ENCODE measurements around the gene BPIFB2. TPM values are rescaled to one million over a fixed set of nuclear protein-coding genes. Genes with fewer than 3 reads are reported as not detected.

The BPIFB2 gene
- total and polyA plus RNA-seq, 10 of the 15 experiments (the other 5 are each of a cell fraction or from before 2014, with no cell fraction given) = not detected

DNA sequence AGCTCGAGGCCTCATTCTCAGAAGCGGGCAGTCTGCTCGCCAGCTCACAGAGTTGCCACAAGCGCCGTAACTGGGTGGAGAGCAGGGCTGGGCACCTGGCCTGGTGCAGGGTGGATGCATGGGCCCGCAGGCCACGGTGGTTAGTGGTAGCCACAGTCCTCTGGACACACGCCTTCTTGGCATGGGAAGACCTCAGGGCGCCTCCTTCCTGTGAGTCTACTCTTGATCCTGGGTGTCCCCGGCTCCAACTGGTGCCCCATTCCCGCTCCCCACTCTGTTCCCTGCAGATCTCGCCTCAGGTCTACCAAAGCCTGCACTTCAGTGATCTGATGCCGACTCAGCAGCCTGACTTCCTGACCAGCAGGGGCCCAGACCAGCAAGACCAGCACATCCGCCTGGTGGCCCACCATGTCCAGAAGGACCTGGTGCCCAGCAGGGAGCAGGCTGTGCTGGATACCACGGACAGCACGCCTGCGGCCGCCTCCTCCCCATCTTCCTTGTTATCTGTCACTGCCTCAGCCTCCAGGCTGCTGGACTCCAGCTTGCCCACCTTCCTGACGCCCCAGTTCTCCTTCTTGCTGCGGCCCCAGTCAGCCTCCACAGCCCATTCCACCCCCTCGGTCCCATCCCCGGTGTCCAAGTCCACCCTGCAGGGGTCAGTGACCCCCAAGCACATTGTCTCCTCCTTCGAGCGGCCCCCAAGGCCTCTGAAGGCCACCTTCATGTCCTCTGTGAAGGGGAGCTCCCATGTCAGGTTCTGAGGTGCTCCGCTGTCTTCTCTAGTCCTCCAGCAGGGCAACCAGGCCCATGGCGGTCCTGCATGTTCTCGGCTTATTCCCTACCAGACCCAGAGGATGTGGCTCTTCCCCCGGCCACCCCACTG, 46.4 kb upstream of the BPIFB2 start:
- Histone ChIP-seq H3K4me1 (ENCODE audit: control insufficient read depth, insufficient read depth, low read length) (no peaks in the 10 kb centered on the region), H3K9ac (ENCODE audit: control insufficient read depth, insufficient read depth, low read length) (no peak overlapping the region), H3K4me3 (no peak overlapping the region), H3K27ac (ENCODE audit: control insufficient read depth, insufficient read depth) (no peak overlapping the region), H3K79me2 (ENCODE audit: control insufficient read depth, insufficient read depth, low read length) (no peaks in the 10 kb centered on the region), H3K27me3 (replicated peaks in 1 of 2; ENCODE audit: control insufficient read depth in 2 of 2, insufficient read depth in 2 of 2, low read length in 1 of 2) (no peaks in the 10 kb centered on the region), H3K9me3 (replicated peaks; ENCODE audit: control insufficient read depth, insufficient read depth, low read length) (no peaks in the 10 kb centered on the region; the same call in 2 of the 3 replicates), H3K36me3 (ENCODE audit: control insufficient read depth in 2 of 2, insufficient read depth in 2 of 2, low read length in 1 of 2) (no peaks in the 10 kb centered on the region), H4K20me1 (ENCODE audit: control insufficient read depth, insufficient read depth) (no peaks in the 10 kb centered on the region), H2AFZ (ENCODE audit: control insufficient read depth, low read depth, low read length) (no peak overlapping the region), H3K4me2 (ENCODE audit: control insufficient read depth, insufficient read depth) (no peak overlapping the region)
- ChIA-PET POLR2A (interaction anchor here (0.6 kb wide), 1 partner anchor 276 kb away, joined by 5 read pairs; no protein-coding TSS in a partner anchor), CTCF (no interaction called here), RAD21 (ENCODE audit: unreplicated experiment) (no interaction called here), SMC1A (ENCODE audit: uncharacterized antibody, unreplicated experiment) (interaction anchor here (0.7 kb wide), 1 partner anchor 15 kb away, joined by 3 read pairs; no protein-coding TSS in a partner anchor)
- ATAC-seq (no peak), DNase-seq (ENCODE audit: low read depth, low spot score) (no peak), FAIRE-seq (no peak)
- 43% methylated on average over 28 of the region's 28 CpGs for WGBS (ENCODE audit: insufficient coverage, insufficient replicate concordance, low lambda C conversion rate, missing lambda C conversion rate)
- in situ Hi-C loops (cut with MboI) = no loop called here
- intact Hi-C loops (cut with micrococcal nuclease; ENCODE audit: unreplicated experiment) = no loop called here
- TF ChIP-seq CHD1 (IDR thresholded peaks at IDR 0.05; ENCODE audit: low read depth, low read length) (no peak), CBX3 (IDR thresholded peaks at IDR 0.05; ENCODE audit: borderline replicate concordance, low read depth) (no peak), LARP7 (IDR thresholded peaks at IDR 0.05) (no peak), KDM1A (IDR thresholded peaks at IDR 0.05; ENCODE audit: borderline replicate concordance) (no peak)
- TF ChIP-seq, protein P1, sequence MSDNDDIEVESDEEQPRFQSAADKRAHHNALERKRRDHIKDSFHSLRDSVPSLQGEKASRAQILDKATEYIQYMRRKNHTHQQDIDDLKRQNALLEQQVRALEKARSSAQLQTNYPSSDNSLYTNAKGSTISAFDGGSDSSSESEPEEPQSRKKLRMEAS (IDR thresholded peaks at IDR 0.05; ENCODE audit: low read depth, low read length) = no peak
- no TSS peak for BruUV-seq (replicated peaks)

DNA sequence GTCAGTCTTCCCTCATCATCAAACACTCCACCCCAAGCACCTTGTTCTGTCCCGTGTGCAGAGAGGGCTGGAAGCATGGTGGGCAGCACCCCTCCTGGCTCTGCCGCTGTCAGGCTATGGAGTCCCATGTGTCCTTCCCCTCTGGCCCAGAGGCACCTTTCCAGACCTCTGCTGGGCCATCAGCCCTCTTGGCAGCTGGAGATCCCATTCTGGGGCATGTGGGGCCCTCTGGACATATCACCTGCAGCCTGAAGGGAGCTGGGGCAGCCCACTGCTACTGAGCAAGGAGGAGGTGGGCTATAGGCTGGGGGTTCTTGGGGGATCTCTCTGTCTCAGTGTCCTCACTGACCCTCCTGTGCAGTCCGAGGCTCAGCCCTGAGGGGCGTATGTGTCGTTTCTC, 45.5 kb upstream of the BPIFB2 start:
- H3K4me3 ChIP-seq = no peak overlapping the region
- ATAC-seq = no peak
- no peak for TF ChIP-seq CBX3 (IDR thresholded peaks at IDR 0.05; ENCODE audit: borderline replicate concordance, low read depth)
- no peak for TF ChIP-seq YBX1 (IDR thresholded peaks at IDR 0.05)
- no peak for TF ChIP-seq SREBF2 (IDR thresholded peaks at IDR 0.05; ENCODE audit: low read length)
- TF ChIP-seq GABPA (IDR thresholded peaks at IDR 0.05; ENCODE audit: low read depth) = no peak
- TF ChIP-seq, protein P2, sequence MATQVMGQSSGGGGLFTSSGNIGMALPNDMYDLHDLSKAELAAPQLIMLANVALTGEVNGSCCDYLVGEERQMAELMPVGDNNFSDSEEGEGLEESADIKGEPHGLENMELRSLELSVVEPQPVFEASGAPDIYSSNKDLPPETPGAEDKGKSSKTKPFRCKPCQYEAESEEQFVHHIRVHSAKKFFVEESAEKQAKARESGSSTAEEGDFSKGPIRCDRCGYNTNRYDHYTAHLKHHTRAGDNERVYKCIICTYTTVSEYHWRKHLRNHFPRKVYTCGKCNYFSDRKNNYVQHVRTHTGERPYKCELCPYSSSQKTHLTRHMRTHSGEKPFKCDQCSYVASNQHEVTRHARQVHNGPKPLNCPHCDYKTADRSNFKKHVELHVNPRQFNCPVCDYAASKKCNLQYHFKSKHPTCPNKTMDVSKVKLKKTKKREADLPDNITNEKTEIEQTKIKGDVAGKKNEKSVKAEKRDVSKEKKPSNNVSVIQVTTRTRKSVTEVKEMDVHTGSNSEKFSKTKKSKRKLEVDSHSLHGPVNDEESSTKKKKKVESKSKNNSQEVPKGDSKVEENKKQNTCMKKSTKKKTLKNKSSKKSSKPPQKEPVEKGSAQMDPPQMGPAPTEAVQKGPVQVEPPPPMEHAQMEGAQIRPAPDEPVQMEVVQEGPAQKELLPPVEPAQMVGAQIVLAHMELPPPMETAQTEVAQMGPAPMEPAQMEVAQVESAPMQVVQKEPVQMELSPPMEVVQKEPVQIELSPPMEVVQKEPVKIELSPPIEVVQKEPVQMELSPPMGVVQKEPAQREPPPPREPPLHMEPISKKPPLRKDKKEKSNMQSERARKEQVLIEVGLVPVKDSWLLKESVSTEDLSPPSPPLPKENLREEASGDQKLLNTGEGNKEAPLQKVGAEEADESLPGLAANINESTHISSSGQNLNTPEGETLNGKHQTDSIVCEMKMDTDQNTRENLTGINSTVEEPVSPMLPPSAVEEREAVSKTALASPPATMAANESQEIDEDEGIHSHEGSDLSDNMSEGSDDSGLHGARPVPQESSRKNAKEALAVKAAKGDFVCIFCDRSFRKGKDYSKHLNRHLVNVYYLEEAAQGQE (IDR thresholded peaks at IDR 0.05; ENCODE audit: low read depth, low read length) = no peak
- 59% methylated on average over 5 of the region's 5 CpGs for WGBS (ENCODE audit: insufficient coverage, insufficient replicate concordance, low lambda C conversion rate, missing lambda C conversion rate)
- peaks cover 4% of the 10 kb centered on the region for H3K4me1 ChIP-seq (ENCODE audit: control insufficient read depth, insufficient read depth, low read length)
- CTCF ChIA-PET = interaction anchor here (1.0 kb wide), 1 partner anchor 17 kb away, joined by 3 read pairs; no protein-coding TSS in a partner anchor
- POLR2A ChIA-PET = no interaction called here
- RAD21 ChIA-PET (ENCODE audit: unreplicated experiment) = no interaction called here
- H3K27me3 ChIP-seq (replicated peaks in 1 of 2; ENCODE audit: control insufficient read depth in 2 of 2, insufficient read depth in 2 of 2, low read length in 1 of 2) = no peaks in the 10 kb centered on the region
- SMC1A ChIA-PET (ENCODE audit: uncharacterized antibody, unreplicated experiment) = no interaction called here
- H3K27ac ChIP-seq (ENCODE audit: control insufficient read depth, insufficient read depth) = no peak overlapping the region
- H3K4me2 ChIP-seq (ENCODE audit: control insufficient read depth, insufficient read depth) = no peak overlapping the region
- in situ Hi-C loops (cut with MboI) = no loop called here
- no peak for FAIRE-seq
- intact Hi-C loops (cut with micrococcal nuclease; ENCODE audit: unreplicated experiment) = no loop called here
- no peak for DNase-seq (ENCODE audit: low read depth, low spot score)
- no peaks in the 10 kb centered on the region; the same call in 2 of the 3 replicates for H3K9me3 ChIP-seq (replicated peaks; ENCODE audit: control insufficient read depth, insufficient read depth, low read length)
- H3K9ac ChIP-seq (ENCODE audit: control insufficient read depth, insufficient read depth, low read length) = no peak overlapping the region
- H2AFZ ChIP-seq (ENCODE audit: control insufficient read depth, low read depth, low read length) = no peak overlapping the region
- no peaks in the 10 kb centered on the region for H3K79me2 ChIP-seq (ENCODE audit: control insufficient read depth, insufficient read depth, low read length)
- no peaks in the 10 kb centered on the region for H3K36me3 ChIP-seq (ENCODE audit: control insufficient read depth in 2 of 2, insufficient read depth in 2 of 2, low read length in 1 of 2)
- H4K20me1 ChIP-seq (ENCODE audit: control insufficient read depth, insufficient read depth) = no peaks in the 10 kb centered on the region
- BruUV-seq (replicated peaks) = no TSS peak

All from GM12878 (cell line).